Measurements from ENCODE around the gene TTC32. TPM values are rescaled to one million over a fixed set of nuclear protein-coding genes. Genes with fewer than 3 reads are reported as not detected.
"Not testable (repeated sequence)": the region's sequence is repeated elsewhere in the genome, so short reads cannot be mapped to it uniquely, and the experiment has no call there.

The TTC32 gene
- total RNA-seq, 3 donors from 2014 or later, result 16.7 to 35.1 (median 17.8) TPM

GRCh38 chr2:19932928-19933327, 31.1 kb upstream of the TTC32 start:
- TF ChIP-seq POLR2A (IDR thresholded peaks at IDR 0.05) (no peak), POLR2AphosphoS5 (IDR thresholded peaks at IDR 0.05) (no peak)
- TF ChIP-seq, protein P1, sequence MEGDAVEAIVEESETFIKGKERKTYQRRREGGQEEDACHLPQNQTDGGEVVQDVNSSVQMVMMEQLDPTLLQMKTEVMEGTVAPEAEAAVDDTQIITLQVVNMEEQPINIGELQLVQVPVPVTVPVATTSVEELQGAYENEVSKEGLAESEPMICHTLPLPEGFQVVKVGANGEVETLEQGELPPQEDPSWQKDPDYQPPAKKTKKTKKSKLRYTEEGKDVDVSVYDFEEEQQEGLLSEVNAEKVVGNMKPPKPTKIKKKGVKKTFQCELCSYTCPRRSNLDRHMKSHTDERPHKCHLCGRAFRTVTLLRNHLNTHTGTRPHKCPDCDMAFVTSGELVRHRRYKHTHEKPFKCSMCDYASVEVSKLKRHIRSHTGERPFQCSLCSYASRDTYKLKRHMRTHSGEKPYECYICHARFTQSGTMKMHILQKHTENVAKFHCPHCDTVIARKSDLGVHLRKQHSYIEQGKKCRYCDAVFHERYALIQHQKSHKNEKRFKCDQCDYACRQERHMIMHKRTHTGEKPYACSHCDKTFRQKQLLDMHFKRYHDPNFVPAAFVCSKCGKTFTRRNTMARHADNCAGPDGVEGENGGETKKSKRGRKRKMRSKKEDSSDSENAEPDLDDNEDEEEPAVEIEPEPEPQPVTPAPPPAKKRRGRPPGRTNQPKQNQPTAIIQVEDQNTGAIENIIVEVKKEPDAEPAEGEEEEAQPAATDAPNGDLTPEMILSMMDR (IDR thresholded peaks at IDR 0.05), result no peak
- H3K4me3 ChIP-seq, result no peak overlapping the region
- H3K4me1 ChIP-seq, result no peaks in the 10 kb centered on the region
- H3K27ac ChIP-seq, result no peak overlapping the region
- no peaks in the 10 kb centered on the region for H3K27me3 ChIP-seq
- no peak for DNase-seq (ENCODE audit: low spot score in 2 of 2)
- peaks cover 7% of the 10 kb centered on the region for H3K36me3 ChIP-seq
- intact Hi-C loops (cut with DNase I; ENCODE audit: low total_unique reads), result no loop called here
- peaks cover 4 to 18% of the 10 kb centered on the region in 2 donors for H3K9me3 ChIP-seq

GRCh38 chr2:19929226-19929625, 27.4 kb upstream of the TTC32 start:
- H3K4me1 ChIP-seq, result no peaks in the 10 kb centered on the region
- H3K4me3 ChIP-seq, result no peak overlapping the region
- H3K36me3 ChIP-seq, result peaks cover 7% of the 10 kb centered on the region
- intact Hi-C loops (cut with DNase I; ENCODE audit: low total_unique reads), result no loop called here
- no peak for DNase-seq (ENCODE audit: low spot score in 2 of 2)
- peaks cover 8 to 28% of the 10 kb centered on the region in 2 donors for H3K9me3 ChIP-seq
- H3K27ac ChIP-seq, result no peak overlapping the region
- TF ChIP-seq POLR2AphosphoS5 (IDR thresholded peaks at IDR 0.05) (no peak), POLR2A (IDR thresholded peaks at IDR 0.05) (no peak)
- TF ChIP-seq, protein P1 (IDR thresholded peaks at IDR 0.05), result no peak
- H3K27me3 ChIP-seq, result no peaks in the 10 kb centered on the region

GRCh38 chr2:19927816-19928215, 26.0 kb upstream of the TTC32 start:
- H3K36me3 ChIP-seq; H3K4me1 ChIP-seq; H3K27me3 ChIP-seq; intact Hi-C loops (cut with DNase I; ENCODE audit: low total_unique reads); H3K4me3 ChIP-seq; H3K27ac ChIP-seq; DNase-seq (ENCODE audit: low spot score in 2 of 2): not testable (repeated sequence)
- peaks cover 8 to 28% of the 10 kb centered on the region in 2 donors for H3K9me3 ChIP-seq

GRCh38 chr2:19924526-19924925, 22.7 kb upstream of the TTC32 start:
- H3K4me3 ChIP-seq; intact Hi-C loops (cut with DNase I; ENCODE audit: low total_unique reads); H3K4me1 ChIP-seq; H3K27me3 ChIP-seq; H3K36me3 ChIP-seq; H3K27ac ChIP-seq; DNase-seq (ENCODE audit: low spot score in 2 of 2): not testable (repeated sequence)
- H3K9me3 ChIP-seq, result peaks cover 8 to 24% of the 10 kb centered on the region in 2 donors

- DNase-seq (ENCODE audit: low spot score in 2 of 2); H3K4me3 ChIP-seq; H3K4me1 ChIP-seq; intact Hi-C loops (cut with DNase I; ENCODE audit: low total_unique reads); H3K27me3 ChIP-seq; H3K36me3 ChIP-seq; H3K9me3 ChIP-seq; H3K27ac ChIP-seq: not testable (repeated sequence)
Measured at GRCh38 chr2:19922188-19922587, 20.4 kb upstream of the TTC32 start.

GRCh38 chr2:19916385-19916950, 14.7 kb upstream of the TTC32 start:
- Histone ChIP-seq H3K4me1 (no peaks in the 10 kb centered on the region), H3K4me3 (no peak overlapping the region), H3K9me3 (no peaks in the 10 kb centered on the region), H3K27ac (no peak overlapping the region), H3K27me3 (no peaks in the 10 kb centered on the region), H3K36me3 (no peaks in the 10 kb centered on the region)
- intact Hi-C loops (cut with DNase I; ENCODE audit: low total_unique reads), result no loop called here
- TF ChIP-seq, protein P1 (IDR thresholded peaks at IDR 0.05), result no peak
- no peak for TF ChIP-seq POLR2AphosphoS5 (IDR thresholded peaks at IDR 0.05)
- no peak for TF ChIP-seq POLR2A (IDR thresholded peaks at IDR 0.05)
- no peak for DNase-seq (ENCODE audit: low spot score in 2 of 2)

All from breast epithelium (tissue), 4 donors.